Measurements from ENCODE around the gene CKMT1A. TPM values are rescaled to one million over a fixed set of nuclear protein-coding genes. Genes with fewer than 3 reads are reported as not detected.
"Not testable (repeated sequence)": the region's sequence is repeated elsewhere in the genome, so short reads cannot be mapped to it uniquely, and the experiment has no call there.

CKMT1A gene
- total RNA-seq, 1 experiment from 2014 or later, result 21.6 TPM

- H3K36me3 ChIP-seq (ENCODE audit: control insufficient read depth in 1 of 2, insufficient read depth in 2 of 2, low read length in 2 of 2); CTCF ChIA-PET; H3K9me3 ChIP-seq (ENCODE audit: control insufficient read depth in 1 of 2, insufficient read depth in 1 of 2, low read depth in 1 of 2, low read length in 2 of 2); H4K20me1 ChIP-seq (ENCODE audit: insufficient read depth); H3K9ac ChIP-seq (ENCODE audit: low read length); H3K4me1 ChIP-seq (ENCODE audit: control insufficient read depth in 1 of 2, insufficient read depth in 2 of 2, low read length in 2 of 2); intact Hi-C loops (cut with micrococcal nuclease); BruUV-seq (replicated peaks); RAD21 ChIA-PET (ENCODE audit: low non-redundant PET in 1 of 2, low total read pairs in 2 of 2, uncharacterized antibody in 2 of 2, unreplicated experiment in 2 of 2); H3K27me3 ChIP-seq (ENCODE audit: insufficient read depth, low read length); DNase-seq (ENCODE audit: low read depth, low spot score); POLR2A ChIA-PET; H3K4me3 ChIP-seq (replicated peaks in 1 of 2; ENCODE audit: low read depth in 1 of 2, low read length in 2 of 2); H3K27ac ChIP-seq (ENCODE audit: low read depth, low read length); ATAC-seq; H2AFZ ChIP-seq (ENCODE audit: low read depth, low read length, poor library complexity, severe bottlenecking); H3K79me2 ChIP-seq (ENCODE audit: insufficient read depth, low read length); H3K9me2 ChIP-seq (ENCODE audit: insufficient read depth); H3K4me2 ChIP-seq (ENCODE audit: low read length): not testable (repeated sequence)
Observed at GRCh38 chr15:43726306-43726705, 32.6 kb downstream of the CKMT1A start.

GRCh38 chr15:43728053-43728725, 34.5 kb downstream of the CKMT1A start:
- H3K4me1 ChIP-seq (ENCODE audit: control insufficient read depth in 1 of 2, insufficient read depth in 2 of 2, low read length in 2 of 2); H4K20me1 ChIP-seq (ENCODE audit: insufficient read depth); H2AFZ ChIP-seq (ENCODE audit: low read depth, low read length, poor library complexity, severe bottlenecking); H3K36me3 ChIP-seq (ENCODE audit: control insufficient read depth in 1 of 2, insufficient read depth in 2 of 2, low read length in 2 of 2); H3K9me3 ChIP-seq (ENCODE audit: control insufficient read depth in 1 of 2, insufficient read depth in 1 of 2, low read depth in 1 of 2, low read length in 2 of 2); H3K4me2 ChIP-seq (ENCODE audit: low read length); H3K9ac ChIP-seq (ENCODE audit: low read length); POLR2A ChIA-PET; H3K79me2 ChIP-seq (ENCODE audit: insufficient read depth, low read length); H3K9me2 ChIP-seq (ENCODE audit: insufficient read depth); intact Hi-C loops (cut with micrococcal nuclease); RAD21 ChIA-PET (ENCODE audit: low non-redundant PET in 1 of 2, low total read pairs in 2 of 2, uncharacterized antibody in 2 of 2, unreplicated experiment in 2 of 2); H3K27me3 ChIP-seq (ENCODE audit: insufficient read depth, low read length); ATAC-seq; BruUV-seq (replicated peaks); CTCF ChIA-PET; H3K4me3 ChIP-seq (replicated peaks in 1 of 2; ENCODE audit: low read depth in 1 of 2, low read length in 2 of 2); H3K27ac ChIP-seq (ENCODE audit: low read depth, low read length); DNase-seq (ENCODE audit: low read depth, low spot score): not testable (repeated sequence)

GRCh38 chr15:43735416-43735815, 41.8 kb downstream of the CKMT1A start:
- Histone ChIP-seq H4K20me1 (ENCODE audit: insufficient read depth) (no peaks in the 10 kb centered on the region), H3K9ac (ENCODE audit: low read length) (no peak overlapping the region), H3K27me3 (ENCODE audit: insufficient read depth, low read length) (no peaks in the 10 kb centered on the region), H3K4me1 (ENCODE audit: control insufficient read depth in 1 of 2, insufficient read depth in 2 of 2, low read length in 2 of 2) (no peaks in the 10 kb centered on the region), H3K9me2 (ENCODE audit: insufficient read depth) (no peaks in the 10 kb centered on the region), H3K27ac (ENCODE audit: low read depth, low read length) (no peak overlapping the region), H3K36me3 (ENCODE audit: control insufficient read depth in 1 of 2, insufficient read depth in 2 of 2, low read length in 2 of 2) (no peaks in the 10 kb centered on the region), H3K79me2 (ENCODE audit: insufficient read depth, low read length) (no peaks in the 10 kb centered on the region), H3K4me3 (replicated peaks in 1 of 2; ENCODE audit: low read depth in 1 of 2, low read length in 2 of 2) (no peak overlapping the region), H3K9me3 (ENCODE audit: control insufficient read depth in 1 of 2, insufficient read depth in 1 of 2, low read depth in 1 of 2, low read length in 2 of 2) (no peaks in the 10 kb centered on the region), H2AFZ (ENCODE audit: low read depth, low read length, poor library complexity, severe bottlenecking) (no peak overlapping the region), H3K4me2 (ENCODE audit: low read length) (no peak overlapping the region)
- ChIA-PET CTCF (no interaction called here), RAD21 (ENCODE audit: low non-redundant PET in 1 of 2, low total read pairs in 2 of 2, uncharacterized antibody in 2 of 2, unreplicated experiment in 2 of 2) (no interaction called here), POLR2A (no interaction called here)
- BruUV-seq (replicated peaks), result no TSS peak
- intact Hi-C loops (cut with micrococcal nuclease), result no loop called here
- no peak for DNase-seq (ENCODE audit: low read depth, low spot score)
- no peak for ATAC-seq
- TF ChIP-seq EZH2 (IDR thresholded peaks at IDR 0.05) (no peak), MAX (IDR thresholded peaks at IDR 0.05) (no peak), ZBTB33 (IDR thresholded peaks at IDR 0.05; ENCODE audit: extremely low read depth, insufficient replicate concordance, low read length) (no peak), POLR2AphosphoS5 (IDR thresholded peaks at IDR 0.05; ENCODE audit: low read depth, low read length) (no peak), ELF1 (IDR thresholded peaks at IDR 0.05; ENCODE audit: borderline replicate concordance, low read depth) (no peak), POLR2A (IDR thresholded peaks at IDR 0.05; ENCODE audit: borderline replicate concordance, extremely low read depth, insufficient read depth, insufficient read length) (no peak), JUND (IDR thresholded peaks at IDR 0.05) (no peak)

Measured in HCT116 (cell line).